K562 (cell line): ENCODE measurements around the gene POC1B. TPM values are rescaled to one million over a fixed set of nuclear protein-coding genes. Genes with fewer than 3 reads are reported as not detected.

Experiments used
- BRCA1 ChIP-seq, 2 experiments: fragments of 450-650 bp in 1 of 2; sonication (generic) in 1 of 2; formaldehyde crosslinking in 1 of 2; IDR thresholded peaks; 2 replicates each; pipeline versions ENCODE4 v1.5.0 to v1.6.1; 2017 to 2020; ENCODE audit warnings: mild to moderate bottlenecking in 1 of 2, missing genetic modification reagents in 1 of 2
- KLF13 ChIP-seq: fragments of 450-650 bp; IDR thresholded peaks from 2 replicates; pipeline ENCODE4 v1.6.1; 2016; ENCODE audit warnings: missing genetic modification characterization, low read depth, mild to moderate bottlenecking, missing compliant biosample characterization, moderate library complexity, borderline replicate concordance
- NONO ChIP-seq, 2 experiments: fragments of 200-400 bp in 1 of 2; fragments of 450-650 bp in 1 of 2; formaldehyde crosslinking in 1 of 2; IDR thresholded peaks; 2 replicates each; pipeline ENCODE4 v1.6.1; 2017; ENCODE audit warnings: low read depth in 2 of 2, mild to moderate bottlenecking in 2 of 2, moderate library complexity in 2 of 2, low read length in 1 of 2
- NR2C1 ChIP-seq, 2 experiments: fragments of 450-650 bp; IDR thresholded peaks; 2 replicates each; pipeline ENCODE4 v1.6.1; 2017; ENCODE audit warnings: mild to moderate bottlenecking in 2 of 2, antibody characterized with exemption in 1 of 2, inconsistent platforms in 1 of 2, missing compliant biosample characterization in 1 of 2, missing genetic modification characterization in 1 of 2
- SAFB2 ChIP-seq: fragments of 200-400 bp; formaldehyde crosslinking; IDR thresholded peaks from 2 replicates; pipeline ENCODE4 v1.6.1; 2018; ENCODE audit warnings: borderline replicate concordance, low read length, low read depth, moderate library complexity; ENCODE audit not compliant: severe bottlenecking
- TAF9B ChIP-seq: fragments of 450-650 bp; IDR thresholded peaks from 2 replicates; pipeline ENCODE4 v1.6.1; 2018; ENCODE audit warnings: mild to moderate bottlenecking; ENCODE audit not compliant: partially characterized antibody
- TEAD2 ChIP-seq: fragments of 450-650 bp; IDR thresholded peaks from 2 replicates; pipeline ENCODE4 v1.6.1; 2016; ENCODE audit warnings: missing genetic modification characterization, control low read depth, missing compliant biosample characterization
- ZFP30 ChIP-seq: fragments of 250-450 bp; sonication (Bioruptor Pico); IDR thresholded peaks from 2 replicates; pipeline ENCODE4 v1.8.0; 2022; ENCODE audit warnings: moderate library complexity, mild to moderate bottlenecking, inconsistent platforms, borderline replicate concordance
- ZKSCAN8 ChIP-seq: fragments of 200-800 bp; sonication (Bioruptor generic); IDR thresholded peaks from 2 replicates; pipeline ENCODE4 v1.6.1; 2016; ENCODE audit warnings: missing genetic modification characterization, missing compliant biosample characterization
- polyA plus RNA-seq, 8 experiments: library from polyadenylated mRNA; depleted of rRNA in 4 of 8; stranded (reverse) in 5 of 8; unstranded in 3 of 8; fragments of >200 nt; fragmentation: Nextera tagmentation in 2 of 8; fragmentation: Illumina TruSeq in 1 of 8; extraction: Ambion mirVana in 2 of 8; extraction: Trizol in 1 of 8; gene quantifications; 2 replicates each; pipeline versions ENCODE4 v1.2.1 to v1.2.3, GENCODE V29; 2011 to 2014; ENCODE audit warnings: inconsistent platforms in 1 of 8, missing spikeins in 1 of 8
- total RNA-seq, 7 experiments: library from RNA; depleted of rRNA in 6 of 7; stranded (reverse); fragments of >200 nt in 6 of 7; fragmentation: Illumina TruSeq in 2 of 7; extraction: Trizol in 2 of 7; gene quantifications; 2 replicates each; pipeline versions ENCODE4 v1.2.1 to v1.2.3, GENCODE V29; 2011 to 2021; ENCODE audit warnings: low replicate concordance in 1 of 7
- TF ChIP-seq, protein P1 (sequence below), 2 experiments: fragments of 200-800 bp in 1 of 2; sonication (Bioruptor generic) in 1 of 2; sonication (generic) in 1 of 2; formaldehyde crosslinking in 1 of 2; IDR thresholded peaks in 1 of 2; conservative IDR thresholded peaks in 1 of 2; 2 replicates each; pipeline versions ENCODE4 v1.5.0 to v1.6.1; 2016 to 2020; ENCODE audit warnings: missing compliant biosample characterization in 1 of 2, missing genetic modification characterization in 1 of 2, missing genetic modification reagents in 1 of 2
- TF ChIP-seq, protein P2 (sequence below), 2 experiments: fragments of 450-650 bp; conservative IDR thresholded peaks; 2 replicates each; pipeline ENCODE4 v1.6.1; 2017; ENCODE audit warnings: mild to moderate bottlenecking in 2 of 2, moderate library complexity in 2 of 2
- TF ChIP-seq, protein P3 (sequence below): sonication (generic); IDR thresholded peaks from 2 replicates; pipeline ENCODE4 v1.6.1; 2016
- TF ChIP-seq, protein P4 (sequence below): IDR thresholded peaks from 2 replicates; pipeline ENCODE4 v1.6.1; 2012; ENCODE audit warnings: low read depth, low read length, improper control_type of control experiment, borderline replicate concordance
- TF ChIP-seq, protein P5 (sequence below): fragments of 250-450 bp; sonication (Bioruptor Pico); IDR thresholded peaks from 2 replicates; pipeline ENCODE4 v1.5.0; 2021; ENCODE audit warnings: mild to moderate bottlenecking, borderline replicate concordance

The POC1B gene
- total and polyA plus RNA-seq, 9 of the 15 experiments (the other 6 are each of a cell fraction or from before 2014, with no cell fraction given), result 4.5 to 16.1 (median 10.4) TPM

DNA sequence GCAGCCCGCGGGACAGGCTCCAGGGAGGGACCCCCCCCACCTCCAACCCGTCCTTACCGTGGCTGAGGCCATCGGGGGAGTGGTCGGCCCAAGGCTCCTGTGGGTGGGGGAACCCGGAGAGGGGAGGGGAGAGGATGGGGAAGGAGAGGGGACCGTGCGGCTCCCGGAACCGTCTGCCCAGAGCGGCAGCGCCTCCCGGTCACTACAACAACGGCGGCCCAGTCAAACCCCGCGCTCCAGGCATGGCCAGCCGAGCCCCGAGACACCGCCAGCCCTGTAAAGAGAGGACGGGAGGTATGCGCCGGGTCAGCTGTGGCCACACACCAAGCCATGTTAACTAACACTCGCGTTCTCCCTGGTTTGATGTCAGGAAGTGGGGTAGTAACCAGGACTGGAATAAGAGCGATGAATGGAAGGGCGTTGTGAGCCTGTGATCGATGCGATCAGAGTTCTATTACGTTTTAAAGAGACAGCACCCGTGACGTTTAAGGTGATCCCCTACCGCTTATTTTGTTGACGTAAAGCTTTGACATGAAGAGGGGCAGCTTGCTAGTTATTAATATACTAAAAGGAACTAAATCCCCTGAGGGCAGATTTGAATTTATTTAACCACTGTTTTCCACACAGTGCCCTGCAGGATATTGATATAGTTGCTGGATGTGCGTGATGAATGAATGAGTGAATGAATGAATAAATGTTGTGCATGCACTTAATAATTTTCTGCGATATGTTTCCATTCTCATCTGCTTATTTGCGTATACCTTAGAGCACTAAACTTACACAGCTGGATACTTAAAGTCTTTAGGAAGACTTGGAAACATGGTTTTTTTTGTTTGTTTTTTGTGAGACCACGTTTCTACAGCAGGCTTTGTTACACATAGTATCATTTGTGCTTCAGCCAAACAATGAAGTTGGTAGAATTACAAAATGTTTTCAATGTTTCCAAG is at the start of gene POC1B (continued):
- TF ChIP-seq, protein P1, sequence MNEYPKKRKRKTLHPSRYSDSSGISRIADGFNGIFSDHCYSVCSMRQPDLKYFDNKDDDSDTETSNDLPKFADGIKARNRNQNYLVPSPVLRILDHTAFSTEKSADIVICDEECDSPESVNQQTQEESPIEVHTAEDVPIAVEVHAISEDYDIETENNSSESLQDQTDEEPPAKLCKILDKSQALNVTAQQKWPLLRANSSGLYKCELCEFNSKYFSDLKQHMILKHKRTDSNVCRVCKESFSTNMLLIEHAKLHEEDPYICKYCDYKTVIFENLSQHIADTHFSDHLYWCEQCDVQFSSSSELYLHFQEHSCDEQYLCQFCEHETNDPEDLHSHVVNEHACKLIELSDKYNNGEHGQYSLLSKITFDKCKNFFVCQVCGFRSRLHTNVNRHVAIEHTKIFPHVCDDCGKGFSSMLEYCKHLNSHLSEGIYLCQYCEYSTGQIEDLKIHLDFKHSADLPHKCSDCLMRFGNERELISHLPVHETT (CRISPR knock-in tag; conservative IDR thresholded peaks at IDR 0.05 in 1 of 2, IDR thresholded peaks at IDR 0.05 in 1 of 2), result peak in 1 of 2 experiments; percentile 33; a peak in 1 of 4 replicates
- TF ChIP-seq ZKSCAN8 (CRISPR knock-in tag) (no peak), KLF13 (tag) (0 out of 2 replicates have a peak, but pooled peaks have one; percentile 50), NR2C1 (IDR thresholded peaks at IDR 0.05) (no peak; the same call in 1 of the 2 replicates), NR2C1 (tag; IDR thresholded peaks at IDR 0.05) (peak; percentile 47), SAFB2 (no peak), NONO (IDR thresholded peaks at IDR 0.05; ENCODE audit: low read depth in 2 of 2, low read length in 1 of 2) (0 out of 4 replicates have a peak, but pooled peaks of 1 of the 2 experiments have one; percentile 39), BRCA1 (IDR thresholded peaks at IDR 0.05) (no peak), BRCA1 (CRISPR knock-in tag; IDR thresholded peaks at IDR 0.05) (no peak), TAF9B (peak; percentile 61), TEAD2 (tag) (no peak), ZFP30 (CRISPR knock-in tag) (no peak)
- TF ChIP-seq, protein P2, sequence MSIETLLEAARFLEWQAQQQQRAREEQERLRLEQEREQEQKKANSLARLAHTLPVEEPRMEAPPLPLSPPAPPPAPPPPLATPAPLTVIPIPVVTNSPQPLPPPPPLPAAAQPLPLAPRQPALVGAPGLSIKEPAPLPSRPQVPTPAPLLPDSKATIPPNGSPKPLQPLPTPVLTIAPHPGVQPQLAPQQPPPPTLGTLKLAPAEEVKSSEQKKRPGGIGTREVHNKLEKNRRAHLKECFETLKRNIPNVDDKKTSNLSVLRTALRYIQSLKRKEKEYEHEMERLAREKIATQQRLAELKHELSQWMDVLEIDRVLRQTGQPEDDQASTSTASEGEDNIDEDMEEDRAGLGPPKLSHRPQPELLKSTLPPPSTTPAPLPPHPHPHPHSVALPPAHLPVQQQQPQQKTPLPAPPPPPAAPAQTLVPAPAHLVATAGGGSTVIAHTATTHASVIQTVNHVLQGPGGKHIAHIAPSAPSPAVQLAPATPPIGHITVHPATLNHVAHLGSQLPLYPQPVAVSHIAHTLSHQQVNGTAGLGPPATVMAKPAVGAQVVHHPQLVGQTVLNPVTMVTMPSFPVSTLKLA (conservative IDR thresholded peaks at IDR 0.05), result peak; percentile 77 to 88; a peak in 2 of 4 replicates
- TF ChIP-seq, protein P3, sequence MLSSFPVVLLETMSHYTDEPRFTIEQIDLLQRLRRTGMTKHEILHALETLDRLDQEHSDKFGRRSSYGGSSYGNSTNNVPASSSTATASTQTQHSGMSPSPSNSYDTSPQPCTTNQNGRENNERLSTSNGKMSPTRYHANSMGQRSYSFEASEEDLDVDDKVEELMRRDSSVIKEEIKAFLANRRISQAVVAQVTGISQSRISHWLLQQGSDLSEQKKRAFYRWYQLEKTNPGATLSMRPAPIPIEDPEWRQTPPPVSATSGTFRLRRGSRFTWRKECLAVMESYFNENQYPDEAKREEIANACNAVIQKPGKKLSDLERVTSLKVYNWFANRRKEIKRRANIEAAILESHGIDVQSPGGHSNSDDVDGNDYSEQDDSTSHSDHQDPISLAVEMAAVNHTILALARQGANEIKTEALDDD, result peak; percentile 90
- TF ChIP-seq, protein P4, sequence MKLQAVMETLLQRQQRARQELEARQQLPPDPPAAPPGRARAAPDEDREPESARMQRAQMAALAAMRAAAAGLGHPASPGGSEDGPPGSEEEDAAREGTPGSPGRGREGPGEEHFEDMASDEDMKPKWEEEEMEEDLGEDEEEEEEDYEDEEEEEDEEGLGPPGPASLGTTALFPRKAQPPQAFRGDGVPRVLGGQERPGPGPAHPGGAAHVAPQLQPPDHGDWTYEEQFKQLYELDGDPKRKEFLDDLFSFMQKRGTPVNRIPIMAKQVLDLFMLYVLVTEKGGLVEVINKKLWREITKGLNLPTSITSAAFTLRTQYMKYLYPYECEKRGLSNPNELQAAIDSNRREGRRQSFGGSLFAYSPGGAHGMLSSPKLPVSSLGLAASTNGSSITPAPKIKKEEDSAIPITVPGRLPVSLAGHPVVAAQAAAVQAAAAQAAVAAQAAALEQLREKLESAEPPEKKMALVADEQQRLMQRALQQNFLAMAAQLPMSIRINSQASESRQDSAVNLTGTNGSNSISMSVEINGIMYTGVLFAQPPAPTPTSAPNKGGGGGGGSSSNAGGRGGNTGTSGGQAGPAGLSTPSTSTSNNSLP, result peak; percentile 20; the same call in 1 of the 2 replicates
- TF ChIP-seq, protein P5, sequence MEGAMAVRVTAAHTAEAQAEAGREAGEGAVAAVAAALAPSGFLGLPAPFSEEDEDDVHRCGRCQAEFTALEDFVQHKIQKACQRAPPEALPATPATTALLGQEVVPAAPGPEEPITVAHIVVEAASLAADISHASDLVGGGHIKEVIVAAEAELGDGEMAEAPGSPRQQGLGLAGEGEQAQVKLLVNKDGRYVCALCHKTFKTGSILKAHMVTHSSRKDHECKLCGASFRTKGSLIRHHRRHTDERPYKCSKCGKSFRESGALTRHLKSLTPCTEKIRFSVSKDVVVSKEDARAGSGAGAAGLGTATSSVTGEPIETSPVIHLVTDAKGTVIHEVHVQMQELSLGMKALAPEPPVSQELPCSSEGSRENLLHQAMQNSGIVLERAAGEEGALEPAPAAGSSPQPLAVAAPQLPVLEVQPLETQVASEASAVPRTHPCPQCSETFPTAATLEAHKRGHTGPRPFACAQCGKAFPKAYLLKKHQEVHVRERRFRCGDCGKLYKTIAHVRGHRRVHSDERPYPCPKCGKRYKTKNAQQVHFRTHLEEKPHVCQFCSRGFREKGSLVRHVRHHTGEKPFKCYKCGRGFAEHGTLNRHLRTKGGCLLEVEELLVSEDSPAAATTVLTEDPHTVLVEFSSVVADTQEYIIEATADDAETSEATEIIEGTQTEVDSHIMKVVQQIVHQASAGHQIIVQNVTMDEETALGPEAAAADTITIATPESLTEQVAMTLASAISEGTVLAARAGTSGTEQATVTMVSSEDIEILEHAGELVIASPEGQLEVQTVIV, result no peak
